Fibroblast of mammary gland (primary cell): Measurements from ENCODE around the gene TPSAB1.

Experiments used
- DNase-seq: peaks from one replicate; pipeline ENCODE4 v3.0.0-alpha.2; 2010; ENCODE audit warnings: low read depth
- H3K4me3 ChIP-seq: 2 replicates; pipeline ENCODE4 v1.5.1; 2011; ENCODE audit warnings: low read depth, mild to moderate bottlenecking, low read length, moderate library complexity; ENCODE audit not compliant: control insufficient read depth
- TF ChIP-seq, protein P1 (sequence below): conservative IDR thresholded peaks from 2 replicates; pipeline ENCODE4 v1.5.1; 2011; ENCODE audit warnings: low read depth, low read length, inconsistent platforms; ENCODE audit not compliant: control insufficient read depth, insufficient read depth

The TPSAB1 gene

GRCh38 chr16:1220841-1221627, 19.5 kb upstream of the TPSAB1 start:
- TF ChIP-seq, protein P1, sequence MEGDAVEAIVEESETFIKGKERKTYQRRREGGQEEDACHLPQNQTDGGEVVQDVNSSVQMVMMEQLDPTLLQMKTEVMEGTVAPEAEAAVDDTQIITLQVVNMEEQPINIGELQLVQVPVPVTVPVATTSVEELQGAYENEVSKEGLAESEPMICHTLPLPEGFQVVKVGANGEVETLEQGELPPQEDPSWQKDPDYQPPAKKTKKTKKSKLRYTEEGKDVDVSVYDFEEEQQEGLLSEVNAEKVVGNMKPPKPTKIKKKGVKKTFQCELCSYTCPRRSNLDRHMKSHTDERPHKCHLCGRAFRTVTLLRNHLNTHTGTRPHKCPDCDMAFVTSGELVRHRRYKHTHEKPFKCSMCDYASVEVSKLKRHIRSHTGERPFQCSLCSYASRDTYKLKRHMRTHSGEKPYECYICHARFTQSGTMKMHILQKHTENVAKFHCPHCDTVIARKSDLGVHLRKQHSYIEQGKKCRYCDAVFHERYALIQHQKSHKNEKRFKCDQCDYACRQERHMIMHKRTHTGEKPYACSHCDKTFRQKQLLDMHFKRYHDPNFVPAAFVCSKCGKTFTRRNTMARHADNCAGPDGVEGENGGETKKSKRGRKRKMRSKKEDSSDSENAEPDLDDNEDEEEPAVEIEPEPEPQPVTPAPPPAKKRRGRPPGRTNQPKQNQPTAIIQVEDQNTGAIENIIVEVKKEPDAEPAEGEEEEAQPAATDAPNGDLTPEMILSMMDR: no peak
- no peak overlapping the region for H3K4me3 ChIP-seq
- DNase-seq: no peak

DNA sequence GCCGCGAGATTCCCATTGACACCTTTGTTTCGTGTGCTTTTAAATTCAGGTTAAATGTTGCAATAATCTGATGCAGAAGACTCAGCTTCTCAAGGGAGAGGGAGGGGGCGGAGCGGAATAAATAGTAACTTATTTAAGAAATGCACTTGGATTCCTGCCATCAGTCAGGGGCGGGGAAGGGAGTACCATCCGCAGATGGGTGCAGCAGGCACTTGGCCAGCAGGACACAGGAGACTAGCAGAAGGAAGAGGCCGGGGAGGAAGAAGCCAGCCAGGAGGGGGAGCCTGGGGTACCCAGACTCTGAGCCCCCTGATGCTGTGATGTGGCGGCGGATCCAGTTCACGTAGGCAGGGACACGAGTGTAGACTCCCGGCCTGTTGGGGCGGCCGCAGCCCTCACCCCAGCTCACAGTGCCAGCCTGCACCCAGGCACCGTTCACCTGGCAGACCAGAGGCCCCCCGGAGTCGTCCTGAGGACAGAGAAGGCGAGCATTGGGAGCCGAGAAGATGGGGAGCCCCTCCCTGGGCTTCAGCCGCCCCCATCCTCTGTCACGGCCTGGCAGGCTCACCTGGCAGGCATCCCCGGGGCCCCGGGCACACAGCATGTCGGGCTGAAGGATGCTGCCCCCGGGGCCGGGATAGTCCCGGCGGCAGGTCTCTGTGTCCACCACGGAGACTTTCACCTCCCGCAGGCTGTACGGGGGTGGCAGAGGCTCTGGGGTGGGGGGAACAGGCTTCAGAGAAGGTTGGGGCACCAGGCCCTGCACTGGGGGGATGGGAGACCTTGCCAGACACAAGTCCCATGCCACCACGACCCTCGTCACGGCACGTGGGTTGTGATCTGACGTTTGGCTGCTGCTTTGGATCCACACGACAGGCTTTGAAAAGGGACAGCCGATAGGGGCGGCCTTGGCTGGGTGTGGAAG, 18.6 kb upstream of the TPSAB1 start:
- H3K4me3 ChIP-seq: no peak overlapping the region
- TF ChIP-seq, protein P1: no peak
- DNase-seq: no peak

GRCh38 chr16:1222553-1223354, 17.8 kb upstream of the TPSAB1 start:
- no peak overlapping the region for H3K4me3 ChIP-seq
- TF ChIP-seq, protein P1: no peak
- no peak for DNase-seq

DNA sequence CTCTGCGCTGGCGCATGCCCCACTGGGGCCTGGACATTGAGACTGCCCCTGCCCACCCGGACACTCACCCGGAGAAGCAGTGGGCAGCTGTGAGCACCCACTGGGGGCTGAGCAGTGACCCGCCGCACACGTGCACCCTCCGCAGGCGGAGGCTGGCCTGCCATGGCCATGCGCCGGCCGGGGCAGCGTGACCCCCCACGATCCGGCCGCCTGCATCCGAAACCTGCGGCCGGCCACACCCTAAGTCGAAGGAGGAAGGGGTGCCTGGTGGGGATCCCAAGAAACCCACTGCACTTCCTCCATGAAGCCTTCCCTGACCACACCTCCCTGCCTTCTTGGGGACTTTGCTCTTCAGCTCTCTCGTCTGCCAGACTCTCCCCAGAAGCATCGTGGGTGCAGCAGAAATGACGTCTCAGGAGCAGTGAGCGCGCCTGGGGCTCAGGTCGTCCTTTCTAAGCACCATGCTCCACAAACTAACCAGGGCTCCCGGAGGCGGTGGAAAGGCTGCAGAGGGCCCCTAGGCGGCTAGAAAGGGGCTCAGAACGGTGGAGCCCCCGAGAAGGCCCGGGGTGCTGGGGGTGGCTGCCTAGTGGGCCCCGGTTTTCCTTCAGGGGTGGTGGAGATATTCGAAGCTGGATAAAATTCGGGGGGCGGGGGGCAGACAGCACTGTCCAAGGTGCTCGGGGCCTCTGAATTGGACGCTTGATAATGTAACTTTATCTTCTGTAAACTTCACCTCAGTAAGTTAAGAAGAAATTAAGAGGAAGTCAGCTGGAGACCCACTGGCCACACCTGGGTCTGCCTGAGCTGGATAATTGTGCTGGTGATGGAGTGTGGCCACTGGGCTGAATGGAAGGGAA, 16.9 kb upstream of the TPSAB1 start:
- no peak for DNase-seq
- H3K4me3 ChIP-seq: no peak overlapping the region
- TF ChIP-seq, protein P1: no peak

- no peak for DNase-seq
- no peak overlapping the region for H3K4me3 ChIP-seq
- TF ChIP-seq, protein P1: no peak
Measured at GRCh38 chr16:1224558-1224957, 15.9 kb upstream of the TPSAB1 start.
